GM23338 (cell line): ENCODE results near the gene TNFSF13B.

Experiments
- EZH2 ChIP-seq: fragments of 200-600 bp; sonication (generic); IDR thresholded peaks from one replicate; pipeline ENCODE4 v1.8.0; 2017; ENCODE audit warnings: antibody characterized with exemption, mild to moderate bottlenecking, low read depth; ENCODE audit not compliant: unreplicated experiment
- JUNB ChIP-seq: IDR thresholded peaks from one replicate; pipeline ENCODE4 v1.6.1; 2016; ENCODE audit warnings: antibody characterized with exemption; ENCODE audit not compliant: unreplicated experiment
- TF ChIP-seq, protein P1 (sequence below), 2 experiments: fragments of 200-600 bp in 1 of 2; sonication (generic) in 1 of 2; conservative IDR thresholded peaks; 2 replicates each; pipeline versions ENCODE4 v1.5.1 to v1.6.1; 2016 to 2017; ENCODE audit warnings: antibody characterized with exemption in 2 of 2, low read depth in 2 of 2, mild to moderate bottlenecking in 2 of 2, moderate library complexity in 1 of 2

DNA sequence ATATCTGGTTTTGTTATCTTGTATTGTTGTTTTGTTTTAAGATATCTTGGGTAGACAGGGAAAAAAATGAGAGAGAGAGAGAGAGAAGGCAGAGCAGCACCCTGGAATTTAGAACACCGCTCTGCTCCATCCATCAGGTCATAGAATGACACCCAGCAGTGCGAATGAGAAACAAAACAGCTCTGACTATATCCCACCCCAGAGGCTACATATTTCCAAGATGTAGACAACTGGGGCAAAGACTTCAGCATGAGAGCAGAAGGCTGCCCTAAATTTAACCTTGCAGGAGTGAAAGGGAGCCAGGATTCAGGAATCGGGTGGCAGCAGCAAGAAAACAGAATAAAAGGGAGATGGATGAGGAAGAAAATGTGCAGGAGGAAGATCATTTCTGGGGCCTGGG, 46.5 kb downstream of the TNFSF13B start:
- TF ChIP-seq JUNB (no peak), EZH2 (no peak)
- TF ChIP-seq, protein P1, sequence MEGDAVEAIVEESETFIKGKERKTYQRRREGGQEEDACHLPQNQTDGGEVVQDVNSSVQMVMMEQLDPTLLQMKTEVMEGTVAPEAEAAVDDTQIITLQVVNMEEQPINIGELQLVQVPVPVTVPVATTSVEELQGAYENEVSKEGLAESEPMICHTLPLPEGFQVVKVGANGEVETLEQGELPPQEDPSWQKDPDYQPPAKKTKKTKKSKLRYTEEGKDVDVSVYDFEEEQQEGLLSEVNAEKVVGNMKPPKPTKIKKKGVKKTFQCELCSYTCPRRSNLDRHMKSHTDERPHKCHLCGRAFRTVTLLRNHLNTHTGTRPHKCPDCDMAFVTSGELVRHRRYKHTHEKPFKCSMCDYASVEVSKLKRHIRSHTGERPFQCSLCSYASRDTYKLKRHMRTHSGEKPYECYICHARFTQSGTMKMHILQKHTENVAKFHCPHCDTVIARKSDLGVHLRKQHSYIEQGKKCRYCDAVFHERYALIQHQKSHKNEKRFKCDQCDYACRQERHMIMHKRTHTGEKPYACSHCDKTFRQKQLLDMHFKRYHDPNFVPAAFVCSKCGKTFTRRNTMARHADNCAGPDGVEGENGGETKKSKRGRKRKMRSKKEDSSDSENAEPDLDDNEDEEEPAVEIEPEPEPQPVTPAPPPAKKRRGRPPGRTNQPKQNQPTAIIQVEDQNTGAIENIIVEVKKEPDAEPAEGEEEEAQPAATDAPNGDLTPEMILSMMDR (conservative IDR thresholded peaks at IDR 0.05; ENCODE audit: low read depth in 2 of 2), result no peak
